Measurements from ENCODE around the gene SPAG17.

Gene SPAG17

DNA sequence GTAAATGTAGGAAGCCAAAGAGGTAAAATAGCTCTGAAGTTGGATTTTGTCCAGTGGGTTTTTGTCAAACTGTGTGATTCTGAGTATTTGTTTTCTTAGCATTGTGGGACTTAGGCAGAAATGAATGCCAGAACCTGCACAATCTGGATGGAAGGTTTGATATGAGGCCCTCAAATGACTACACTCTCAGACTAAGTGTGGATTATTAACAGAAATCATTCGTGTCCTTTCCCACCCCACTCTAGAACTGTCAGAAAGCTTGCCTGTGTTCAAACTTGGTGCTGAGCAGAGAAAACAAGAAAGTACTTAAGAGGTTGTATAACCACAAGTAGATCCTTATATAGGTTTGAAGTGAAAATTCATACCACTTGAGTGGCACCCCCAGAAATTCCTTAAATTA is 167.0 kb downstream of the SPAG17 start:
- H3K4me3 ChIP-seq (replicated peaks in 1 of 2; ENCODE audit: low read depth in 2 of 2, low read length in 2 of 2), result no peak overlapping the region
- TF ChIP-seq, protein P1, sequence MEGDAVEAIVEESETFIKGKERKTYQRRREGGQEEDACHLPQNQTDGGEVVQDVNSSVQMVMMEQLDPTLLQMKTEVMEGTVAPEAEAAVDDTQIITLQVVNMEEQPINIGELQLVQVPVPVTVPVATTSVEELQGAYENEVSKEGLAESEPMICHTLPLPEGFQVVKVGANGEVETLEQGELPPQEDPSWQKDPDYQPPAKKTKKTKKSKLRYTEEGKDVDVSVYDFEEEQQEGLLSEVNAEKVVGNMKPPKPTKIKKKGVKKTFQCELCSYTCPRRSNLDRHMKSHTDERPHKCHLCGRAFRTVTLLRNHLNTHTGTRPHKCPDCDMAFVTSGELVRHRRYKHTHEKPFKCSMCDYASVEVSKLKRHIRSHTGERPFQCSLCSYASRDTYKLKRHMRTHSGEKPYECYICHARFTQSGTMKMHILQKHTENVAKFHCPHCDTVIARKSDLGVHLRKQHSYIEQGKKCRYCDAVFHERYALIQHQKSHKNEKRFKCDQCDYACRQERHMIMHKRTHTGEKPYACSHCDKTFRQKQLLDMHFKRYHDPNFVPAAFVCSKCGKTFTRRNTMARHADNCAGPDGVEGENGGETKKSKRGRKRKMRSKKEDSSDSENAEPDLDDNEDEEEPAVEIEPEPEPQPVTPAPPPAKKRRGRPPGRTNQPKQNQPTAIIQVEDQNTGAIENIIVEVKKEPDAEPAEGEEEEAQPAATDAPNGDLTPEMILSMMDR (IDR thresholded peaks at IDR 0.05; ENCODE audit: low read depth, low read length), result no peak
- no peak for DNase-seq (ENCODE audit: low read depth in 2 of 2)

DNA sequence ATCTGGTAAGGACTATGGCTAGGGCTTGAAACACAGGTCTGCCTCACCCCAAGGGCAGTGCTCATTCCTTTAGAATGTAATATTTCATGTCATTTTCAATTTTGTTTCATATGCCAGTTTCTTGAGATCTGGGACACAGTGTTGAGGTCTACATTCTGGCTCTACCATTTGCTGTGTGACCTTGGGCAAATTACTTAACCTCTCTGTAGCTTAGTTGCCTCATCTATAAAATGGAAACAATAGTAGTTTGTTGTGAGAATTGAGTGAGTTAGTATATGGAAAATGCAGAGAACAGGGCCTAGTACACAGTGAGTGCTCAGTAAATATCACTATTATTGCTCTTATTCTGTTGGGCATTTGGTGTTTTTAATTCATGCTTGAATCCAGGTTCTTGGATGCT is 171.1 kb downstream of the SPAG17 start:
- TF ChIP-seq, protein P1 (IDR thresholded peaks at IDR 0.05; ENCODE audit: low read depth, low read length), result no peak
- no peak overlapping the region for H3K4me3 ChIP-seq (replicated peaks in 1 of 2; ENCODE audit: low read depth in 2 of 2, low read length in 2 of 2)
- no peak for DNase-seq (ENCODE audit: low read depth in 2 of 2)

DNA sequence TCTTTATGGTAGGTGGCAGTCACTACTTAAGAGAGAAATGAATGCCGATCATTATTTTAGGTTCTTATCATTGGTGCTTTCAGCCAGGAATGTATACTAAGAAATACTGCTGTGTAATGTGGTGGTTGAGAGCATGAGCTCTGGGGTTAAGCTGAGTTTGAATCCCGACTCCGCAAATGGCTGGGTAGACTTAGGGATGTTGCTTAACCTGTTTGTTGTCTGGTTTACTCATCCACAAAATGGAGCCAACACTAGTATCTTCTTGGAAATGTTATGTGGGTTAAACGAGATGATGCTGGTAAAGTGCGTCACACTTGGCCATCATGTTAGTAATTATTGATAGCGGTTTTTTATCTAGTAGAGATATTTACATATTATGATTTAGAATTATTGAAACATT is 171.7 kb downstream of the SPAG17 start:
- no peak for DNase-seq (ENCODE audit: low read depth in 2 of 2)
- TF ChIP-seq, protein P1 (IDR thresholded peaks at IDR 0.05; ENCODE audit: low read depth, low read length), result no peak
- no peak overlapping the region for H3K4me3 ChIP-seq (replicated peaks in 1 of 2; ENCODE audit: low read depth in 2 of 2, low read length in 2 of 2)

DNA sequence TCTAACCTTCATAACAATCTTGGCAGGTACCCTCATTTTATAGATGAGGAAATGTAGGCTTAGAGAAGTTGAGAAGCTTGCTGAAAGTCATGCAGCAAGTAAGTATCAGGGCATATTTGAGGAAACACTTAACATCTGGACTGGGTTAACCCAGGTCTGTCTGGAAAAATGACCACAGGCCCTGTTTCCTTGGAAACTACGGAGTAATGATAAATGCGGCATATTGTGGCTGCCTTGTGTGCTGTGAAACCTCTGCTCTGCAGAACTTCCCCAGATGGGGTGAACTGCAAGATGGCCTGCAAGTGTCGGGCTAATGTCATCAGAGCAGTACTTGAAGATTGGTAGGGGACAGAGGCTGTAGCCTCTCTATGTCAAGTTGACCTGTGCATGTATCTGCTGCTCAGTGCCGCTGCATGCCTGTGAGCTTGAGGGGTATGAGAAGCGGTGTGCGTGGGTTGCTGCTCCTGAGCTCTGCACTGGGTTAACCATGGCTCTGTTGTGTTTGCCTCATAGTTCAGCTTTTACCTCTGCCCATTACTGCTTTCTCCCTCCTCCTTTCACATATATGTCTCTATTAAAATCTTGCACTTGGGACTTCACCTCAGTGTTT is 172.4 kb downstream of the SPAG17 start:
- no peak for DNase-seq (ENCODE audit: low read depth in 2 of 2)
- no peak overlapping the region for H3K4me3 ChIP-seq (replicated peaks in 1 of 2; ENCODE audit: low read depth in 2 of 2, low read length in 2 of 2)
- TF ChIP-seq, protein P1 (IDR thresholded peaks at IDR 0.05; ENCODE audit: low read depth, low read length), result no peak

DNA sequence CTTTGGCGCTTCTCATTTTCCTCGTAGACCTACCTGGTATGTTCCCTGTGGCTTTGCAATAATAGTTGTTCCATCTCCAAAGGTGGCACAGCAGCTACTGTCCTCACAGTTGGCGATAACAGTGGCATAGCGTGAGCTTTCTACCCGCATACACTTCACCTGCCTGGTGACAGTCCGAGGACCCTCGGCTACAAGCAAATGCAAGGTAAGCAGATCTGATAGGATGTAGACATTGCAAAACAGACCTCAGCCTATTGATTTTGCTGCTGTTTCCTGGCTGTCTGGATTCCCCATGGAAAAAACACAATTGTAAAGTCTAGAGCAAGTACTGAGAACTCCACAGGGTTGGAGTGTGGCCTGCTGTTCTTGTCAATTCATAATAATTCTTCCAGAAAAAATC is 177.0 kb downstream of the SPAG17 start:
- no peak for DNase-seq (ENCODE audit: low read depth in 2 of 2)
- TF ChIP-seq, protein P1 (IDR thresholded peaks at IDR 0.05; ENCODE audit: low read depth, low read length), result no peak
- H3K4me3 ChIP-seq (replicated peaks in 1 of 2; ENCODE audit: low read depth in 2 of 2, low read length in 2 of 2), result no peak overlapping the region

DNA sequence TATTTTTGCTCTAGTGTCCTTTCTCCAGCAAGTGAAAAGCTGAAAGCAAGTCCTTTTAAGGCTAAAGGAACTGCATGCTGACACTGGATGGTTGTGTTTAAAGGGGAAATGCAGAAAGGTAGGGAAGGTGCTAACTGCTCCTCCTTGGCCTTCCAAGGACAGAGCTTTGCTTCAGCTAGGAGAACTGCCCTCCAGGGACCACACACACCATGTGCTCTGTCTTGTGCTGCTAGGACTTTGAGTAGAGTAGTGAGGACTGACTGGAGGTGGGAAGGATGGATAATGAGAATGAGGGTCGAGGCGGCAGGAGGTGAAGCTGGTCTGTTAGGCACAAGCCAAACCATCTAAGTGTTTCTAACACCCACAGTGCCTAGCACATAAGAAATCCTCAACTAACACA is 177.6 kb downstream of the SPAG17 start:
- DNase-seq (ENCODE audit: low read depth in 2 of 2), result no peak
- TF ChIP-seq, protein P1 (IDR thresholded peaks at IDR 0.05; ENCODE audit: low read depth, low read length), result no peak
- no peak overlapping the region for H3K4me3 ChIP-seq (replicated peaks in 1 of 2; ENCODE audit: low read depth in 2 of 2, low read length in 2 of 2)

DNA sequence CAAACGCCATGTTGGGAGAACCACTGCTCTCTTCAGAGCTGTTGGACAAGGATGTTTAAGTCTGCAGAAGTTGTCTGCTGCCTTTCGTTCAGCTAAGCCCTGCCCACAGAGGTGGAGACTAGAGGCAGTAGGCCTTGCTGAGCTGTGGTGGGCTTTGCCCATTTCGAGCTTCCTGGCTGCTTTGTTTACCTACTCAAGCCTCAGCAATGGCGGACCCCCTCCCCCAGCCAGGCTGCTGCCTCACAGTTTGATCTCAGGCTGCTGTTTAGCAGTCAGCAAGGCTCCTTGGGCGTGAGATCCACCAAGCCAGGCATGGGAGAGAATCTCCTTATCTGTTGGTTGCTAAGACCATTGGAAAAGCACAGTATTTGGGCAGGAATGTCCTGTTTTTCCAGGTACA is 180.7 kb downstream of the SPAG17 start:
- no peak overlapping the region for H3K4me3 ChIP-seq (replicated peaks in 1 of 2; ENCODE audit: low read depth in 2 of 2, low read length in 2 of 2)
- no peak for DNase-seq (ENCODE audit: low read depth in 2 of 2)
- TF ChIP-seq, protein P1 (IDR thresholded peaks at IDR 0.05; ENCODE audit: low read depth, low read length), result no peak

Data from cardiac fibroblast (primary cell).